ENCODE measurements around the gene ACSS1. TPM values are rescaled to one million over a fixed set of nuclear protein-coding genes. Genes with fewer than 3 reads are reported as not detected.
"Not testable (repeated sequence)": the region's sequence is repeated elsewhere in the genome, so short reads cannot be mapped to it uniquely, and the experiment has no call there.

Gene ACSS1
- total RNA-seq, 1 experiment from 2014 or later = 0.51 TPM

DNA sequence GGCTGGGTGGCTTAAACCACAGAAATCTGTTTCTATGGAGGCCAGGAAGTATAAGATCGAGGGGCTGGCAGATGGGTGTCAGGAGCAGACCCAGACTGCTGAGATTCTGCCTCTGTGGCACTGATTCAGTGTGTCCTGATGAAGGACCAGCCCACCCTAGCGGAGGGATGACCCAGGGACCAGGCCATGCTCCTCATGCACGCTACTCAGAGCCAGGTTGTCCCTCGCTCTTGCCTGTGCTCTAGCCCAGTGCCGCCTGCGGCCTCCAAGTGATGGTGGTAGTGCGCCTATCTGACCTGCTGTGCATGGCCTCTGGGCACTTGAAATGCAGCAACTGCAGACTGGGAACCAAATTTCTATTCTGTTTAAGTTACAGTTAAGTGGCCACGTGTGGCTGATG lies 52.3 kb downstream of the ACSS1 start:
- intact Hi-C loops (cut with micrococcal nuclease) = no loop called here
- DNase-seq (ENCODE audit: unreplicated experiment) = no peak
- Mint-ChIP-seq H3K27ac (ENCODE audit: low read depth, unreplicated experiment) (no peak overlapping the region), H3K27me3 (ENCODE audit: insufficient read depth, unreplicated experiment) (peaks cover 11% of the 10 kb centered on the region), H3K4me1 (ENCODE audit: insufficient read depth, unreplicated experiment) (peaks cover 1% of the 10 kb centered on the region), H3K9me3 (ENCODE audit: unreplicated experiment) (peaks cover 8% of the 10 kb centered on the region), H3K4me3 (ENCODE audit: unreplicated experiment) (no peak overlapping the region), H3K36me3 (ENCODE audit: insufficient read depth, unreplicated experiment) (peaks cover 10% of the 10 kb centered on the region)
- CTCF ChIA-PET = interaction anchor here (0.7 to 2.8 kb wide), 4 partner anchors 10 to 174 kb away, joined by 3 to 13 read pairs (median 4); partner anchors contain the start of gene VSX1
- BruUV-seq (replicated peaks) = no TSS peak
- POLR2A ChIA-PET = interaction anchor here (2.5 kb wide), 1 partner anchor 11 kb away, joined by 14 read pairs; no protein-coding TSS in a partner anchor
- TF ChIP-seq, protein P1, sequence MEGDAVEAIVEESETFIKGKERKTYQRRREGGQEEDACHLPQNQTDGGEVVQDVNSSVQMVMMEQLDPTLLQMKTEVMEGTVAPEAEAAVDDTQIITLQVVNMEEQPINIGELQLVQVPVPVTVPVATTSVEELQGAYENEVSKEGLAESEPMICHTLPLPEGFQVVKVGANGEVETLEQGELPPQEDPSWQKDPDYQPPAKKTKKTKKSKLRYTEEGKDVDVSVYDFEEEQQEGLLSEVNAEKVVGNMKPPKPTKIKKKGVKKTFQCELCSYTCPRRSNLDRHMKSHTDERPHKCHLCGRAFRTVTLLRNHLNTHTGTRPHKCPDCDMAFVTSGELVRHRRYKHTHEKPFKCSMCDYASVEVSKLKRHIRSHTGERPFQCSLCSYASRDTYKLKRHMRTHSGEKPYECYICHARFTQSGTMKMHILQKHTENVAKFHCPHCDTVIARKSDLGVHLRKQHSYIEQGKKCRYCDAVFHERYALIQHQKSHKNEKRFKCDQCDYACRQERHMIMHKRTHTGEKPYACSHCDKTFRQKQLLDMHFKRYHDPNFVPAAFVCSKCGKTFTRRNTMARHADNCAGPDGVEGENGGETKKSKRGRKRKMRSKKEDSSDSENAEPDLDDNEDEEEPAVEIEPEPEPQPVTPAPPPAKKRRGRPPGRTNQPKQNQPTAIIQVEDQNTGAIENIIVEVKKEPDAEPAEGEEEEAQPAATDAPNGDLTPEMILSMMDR (IDR thresholded peaks at IDR 0.05; ENCODE audit: unreplicated experiment) = no peak

DNA sequence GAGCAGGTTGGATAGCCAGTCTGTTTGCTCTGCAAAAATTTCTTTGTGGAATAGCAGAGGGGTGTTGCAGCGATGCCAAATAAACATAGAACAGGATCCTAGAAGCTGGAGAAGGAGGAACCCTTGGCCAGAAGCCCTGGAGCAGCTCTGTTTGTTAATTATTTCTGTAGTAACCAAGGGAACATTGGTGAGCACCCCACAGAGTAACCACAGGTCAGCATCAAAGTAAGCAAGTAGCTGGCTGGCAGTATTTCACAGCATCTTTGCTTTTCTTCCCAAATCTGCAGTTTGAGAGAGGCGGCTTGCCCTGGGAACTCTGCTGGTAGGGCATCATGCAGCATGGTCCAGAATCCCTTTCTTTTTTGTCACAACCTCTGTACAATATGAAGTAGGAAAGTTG lies 52.7 kb downstream of the ACSS1 start:
- Mint-ChIP-seq H3K27ac (ENCODE audit: low read depth, unreplicated experiment) (no peak overlapping the region), H3K36me3 (ENCODE audit: insufficient read depth, unreplicated experiment) (peaks cover 14% of the 10 kb centered on the region), H3K27me3 (ENCODE audit: insufficient read depth, unreplicated experiment) (peaks cover 6% of the 10 kb centered on the region), H3K9me3 (ENCODE audit: unreplicated experiment) (peaks cover 8% of the 10 kb centered on the region), H3K4me1 (ENCODE audit: insufficient read depth, unreplicated experiment) (peaks cover 6% of the 10 kb centered on the region), H3K4me3 (ENCODE audit: unreplicated experiment) (no peak overlapping the region)
- no TSS peak for BruUV-seq (replicated peaks)
- intact Hi-C loops (cut with micrococcal nuclease) = no loop called here
- POLR2A ChIA-PET = interaction anchor here (1.4 to 2.5 kb wide), 4 partner anchors 12 to 34 kb away, joined by 3 to 14 read pairs (median 5); no protein-coding TSS in a partner anchor
- DNase-seq (ENCODE audit: unreplicated experiment) = no peak
- TF ChIP-seq, protein P1 (IDR thresholded peaks at IDR 0.05; ENCODE audit: unreplicated experiment) = no peak
- CTCF ChIA-PET = interaction anchor here (0.7 to 2.8 kb wide), 6 partner anchors 10 to 174 kb away, joined by 3 to 13 read pairs (median 4); partner anchors contain the start of gene VSX1

DNA sequence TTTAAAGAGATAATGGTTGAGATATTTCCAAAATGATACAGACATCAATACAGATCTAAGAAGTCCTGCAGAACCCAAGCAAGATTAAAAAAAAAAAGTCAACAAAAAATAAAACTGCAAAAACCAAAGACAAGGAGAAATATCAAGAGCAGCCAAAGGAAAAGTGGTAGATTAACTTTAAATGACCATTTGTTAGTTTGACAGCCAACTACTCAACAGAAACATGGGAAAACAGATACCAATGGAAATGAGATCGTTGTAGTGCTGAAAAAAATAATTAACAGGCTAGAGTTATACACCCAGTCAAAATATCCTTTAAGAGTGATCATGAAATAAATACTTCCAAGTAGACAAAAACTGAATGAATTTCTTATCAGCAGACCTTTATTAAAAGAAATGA lies 54.9 kb downstream of the ACSS1 start:
- ChIA-PET POLR2A (interaction anchor here (1.0 to 1.6 kb wide), 2 partner anchors 10 to 29 kb away, joined by 4 to 6 read pairs; partner anchors contain the start of gene APMAP), CTCF (interaction anchor here (1.8 kb wide), 1 partner anchor 61 kb away, joined by 8 read pairs; no protein-coding TSS in a partner anchor)
- Mint-ChIP-seq H3K9me3 (ENCODE audit: unreplicated experiment) (peaks cover 8% of the 10 kb centered on the region), H3K36me3 (ENCODE audit: insufficient read depth, unreplicated experiment) (peaks cover 13% of the 10 kb centered on the region), H3K27ac (ENCODE audit: low read depth, unreplicated experiment) (no peak overlapping the region), H3K4me3 (ENCODE audit: unreplicated experiment) (no peak overlapping the region), H3K27me3 (ENCODE audit: insufficient read depth, unreplicated experiment) (peaks cover 12% of the 10 kb centered on the region), H3K4me1 (ENCODE audit: insufficient read depth, unreplicated experiment) (peaks cover 19% of the 10 kb centered on the region)
- TF ChIP-seq, protein P1 (IDR thresholded peaks at IDR 0.05; ENCODE audit: unreplicated experiment) = no peak
- BruUV-seq (replicated peaks) = no TSS peak
- intact Hi-C loops (cut with micrococcal nuclease) = no loop called here
- DNase-seq (ENCODE audit: unreplicated experiment) = no peak

DNA sequence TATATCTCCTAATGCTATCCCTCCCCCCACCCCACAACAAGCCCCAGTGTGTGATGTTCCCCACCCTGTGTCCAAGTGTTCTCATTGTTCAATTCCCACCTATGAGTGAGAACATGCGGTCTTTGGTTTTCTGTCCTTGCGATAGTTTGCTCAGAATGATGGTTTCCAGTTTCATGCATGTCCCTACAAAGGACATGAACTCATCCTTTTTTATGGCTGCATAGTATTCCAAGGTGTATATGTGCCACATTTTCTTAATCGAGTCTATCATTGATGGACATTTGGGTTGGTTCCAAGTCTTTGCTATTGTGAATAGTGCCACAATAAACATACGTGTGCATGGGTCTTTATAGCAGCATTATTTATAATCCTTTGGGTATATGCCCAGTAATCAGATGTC lies 56.6 kb downstream of the ACSS1 start:
- intact Hi-C loops (cut with micrococcal nuclease) = not testable (repeated sequence)

More for the DNA sequence above, 56.6 kb downstream of the ACSS1 start:
- not testable (repeated sequence) for H3K9me3 Mint-ChIP-seq (ENCODE audit: unreplicated experiment); DNase-seq (ENCODE audit: unreplicated experiment); BruUV-seq (replicated peaks); H3K27ac Mint-ChIP-seq (ENCODE audit: low read depth, unreplicated experiment); H3K4me3 Mint-ChIP-seq (ENCODE audit: unreplicated experiment)
- peaks cover 32% of the 10 kb centered on the region for H3K4me1 Mint-ChIP-seq (ENCODE audit: insufficient read depth, unreplicated experiment)
- peaks cover 12% of the 10 kb centered on the region for H3K27me3 Mint-ChIP-seq (ENCODE audit: insufficient read depth, unreplicated experiment)
- peaks cover 10% of the 10 kb centered on the region for H3K36me3 Mint-ChIP-seq (ENCODE audit: insufficient read depth, unreplicated experiment)
- ChIA-PET CTCF (interaction anchor here (0.6 to 8.7 kb wide), 7 partner anchors 15 to 671 kb away, joined by 3 to 500 read pairs (median 4); partner anchors contain the start of gene ACSS1), POLR2A (interaction anchor here (0.6 to 4.3 kb wide), 5 partner anchors 15 to 1079 kb away, joined by 3 to 24 read pairs (median 4); no protein-coding TSS in a partner anchor)

All from MCF 10A (cell line).